ENCODE data around the gene CGB3.

CGB3 gene

GRCh38 chr19:49011194-49011593 is 12.9 kb downstream of the CGB3 start:
- H3K4me3 ChIP-seq: no peak overlapping the region
- no peak for DNase-seq
- no peak overlapping the region for H3K27ac ChIP-seq
- intact Hi-C loops (cut with DNase I; ENCODE audit: low total_unique reads): no loop called here
- peaks cover 51 to 93% (median 81%) of the 10 kb centered on the region in 3 donors for H3K36me3 ChIP-seq
- H3K4me1 ChIP-seq: no peaks in the 10 kb centered on the region
- no peaks in the 10 kb centered on the region for H3K9me3 ChIP-seq
- no peak for TF ChIP-seq CTCF (IDR thresholded peaks at IDR 0.05)
- no peaks in the 10 kb centered on the region for H3K27me3 ChIP-seq

- Histone ChIP-seq H3K27ac (no peak overlapping the region), H3K27me3 (no peaks in the 10 kb centered on the region), H3K4me3 (no peak overlapping the region), H3K4me1 (no peaks in the 10 kb centered on the region), H3K36me3 (peaks cover 58 to 93% (median 81%) of the 10 kb centered on the region in 3 donors), H3K9me3 (no peaks in the 10 kb centered on the region)
- intact Hi-C loops (cut with DNase I; ENCODE audit: low total_unique reads): no loop called here
- DNase-seq: no peak
- TF ChIP-seq CTCF (IDR thresholded peaks at IDR 0.05): no peak
Observed at GRCh38 chr19:49010453-49010852, 13.7 kb downstream of the CGB3 start.

GRCh38 chr19:49009828-49010227 is 14.3 kb downstream of the CGB3 start:
- H3K4me1 ChIP-seq: no peaks in the 10 kb centered on the region
- no peaks in the 10 kb centered on the region for H3K9me3 ChIP-seq
- intact Hi-C loops (cut with DNase I; ENCODE audit: low total_unique reads): no loop called here
- no peak for DNase-seq
- H3K27me3 ChIP-seq: no peaks in the 10 kb centered on the region
- H3K27ac ChIP-seq: no peak overlapping the region
- peaks cover 62 to 93% (median 81%) of the 10 kb centered on the region in 3 donors for H3K36me3 ChIP-seq
- H3K4me3 ChIP-seq: no peak overlapping the region
- TF ChIP-seq CTCF (IDR thresholded peaks at IDR 0.05): no peak

- Histone ChIP-seq H3K4me1 (no peaks in the 10 kb centered on the region), H3K27me3 (no peaks in the 10 kb centered on the region), H3K36me3 (peaks cover 53 to 93% (median 86%) of the 10 kb centered on the region in 3 donors), H3K27ac (no peak overlapping the region), H3K4me3 (no peak overlapping the region), H3K9me3 (no peaks in the 10 kb centered on the region)
- no peak for TF ChIP-seq CTCF (IDR thresholded peaks at IDR 0.05)
- DNase-seq: no peak
- intact Hi-C loops (cut with DNase I; ENCODE audit: low total_unique reads): no loop called here
Observed at GRCh38 chr19:49006905-49007304, 17.2 kb downstream of the CGB3 start.

DNA sequence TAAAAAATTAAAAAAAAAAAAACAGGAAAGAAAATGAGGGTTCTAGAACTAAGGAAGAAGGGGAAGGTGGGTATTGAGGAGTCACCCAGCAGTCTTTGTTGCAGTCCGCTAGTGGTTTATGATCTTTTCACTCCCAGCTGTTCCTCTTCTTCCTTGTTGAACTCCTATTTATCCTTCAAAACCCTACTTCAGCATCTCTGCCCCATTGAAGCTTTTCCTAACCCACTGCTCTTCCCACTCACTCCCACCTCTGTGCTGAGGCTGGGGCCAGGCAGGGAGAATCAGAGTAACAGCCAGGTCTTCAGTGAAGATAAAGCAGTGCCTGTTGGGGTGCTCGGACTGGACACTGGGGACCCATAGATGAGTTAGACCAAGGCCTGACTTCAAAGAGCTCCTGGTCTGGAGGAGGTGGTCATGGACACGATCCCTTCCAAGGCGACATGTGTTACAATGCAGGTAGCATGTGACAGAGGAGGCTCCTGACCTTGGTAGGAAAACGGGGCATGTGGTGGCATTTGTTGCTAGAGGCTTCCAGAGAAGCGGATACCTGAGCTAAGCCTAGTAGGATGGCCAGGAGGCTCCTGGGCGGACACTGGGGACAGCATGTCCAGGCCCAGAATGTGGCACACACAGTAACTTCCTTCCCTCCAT is 19.0 kb downstream of the CGB3 start:
- no peak for DNase-seq
- Histone ChIP-seq H3K27ac (no peak overlapping the region), H3K4me3 (no peak overlapping the region), H3K9me3 (no peaks in the 10 kb centered on the region), H3K4me1 (no peaks in the 10 kb centered on the region), H3K27me3 (no peaks in the 10 kb centered on the region), H3K36me3 (peaks cover 38 to 78% (median 68%) of the 10 kb centered on the region in 3 donors)
- TF ChIP-seq CTCF (IDR thresholded peaks at IDR 0.05): no peak
- intact Hi-C loops (cut with DNase I; ENCODE audit: low total_unique reads): no loop called here

- peaks cover 28 to 76% (median 58%) of the 10 kb centered on the region in 3 donors for H3K36me3 ChIP-seq
- H3K27me3 ChIP-seq: no peaks in the 10 kb centered on the region
- no peak overlapping the region for H3K27ac ChIP-seq
- intact Hi-C loops (cut with DNase I; ENCODE audit: low total_unique reads): no loop called here
- TF ChIP-seq CTCF (IDR thresholded peaks at IDR 0.05): no peak
- H3K9me3 ChIP-seq: no peaks in the 10 kb centered on the region
- H3K4me3 ChIP-seq: no peak overlapping the region
- no peaks in the 10 kb centered on the region for H3K4me1 ChIP-seq
- DNase-seq: no peak
Observed at GRCh38 chr19:49004133-49004532, 20.0 kb downstream of the CGB3 start.

Data from tibial artery (tissue), 4 donors.